ENCODE data around the gene RAD17.
"Not testable (repeated sequence)": the region's sequence is repeated elsewhere in the genome, so short reads cannot be mapped to it uniquely, and the experiment has no call there.

DNA sequence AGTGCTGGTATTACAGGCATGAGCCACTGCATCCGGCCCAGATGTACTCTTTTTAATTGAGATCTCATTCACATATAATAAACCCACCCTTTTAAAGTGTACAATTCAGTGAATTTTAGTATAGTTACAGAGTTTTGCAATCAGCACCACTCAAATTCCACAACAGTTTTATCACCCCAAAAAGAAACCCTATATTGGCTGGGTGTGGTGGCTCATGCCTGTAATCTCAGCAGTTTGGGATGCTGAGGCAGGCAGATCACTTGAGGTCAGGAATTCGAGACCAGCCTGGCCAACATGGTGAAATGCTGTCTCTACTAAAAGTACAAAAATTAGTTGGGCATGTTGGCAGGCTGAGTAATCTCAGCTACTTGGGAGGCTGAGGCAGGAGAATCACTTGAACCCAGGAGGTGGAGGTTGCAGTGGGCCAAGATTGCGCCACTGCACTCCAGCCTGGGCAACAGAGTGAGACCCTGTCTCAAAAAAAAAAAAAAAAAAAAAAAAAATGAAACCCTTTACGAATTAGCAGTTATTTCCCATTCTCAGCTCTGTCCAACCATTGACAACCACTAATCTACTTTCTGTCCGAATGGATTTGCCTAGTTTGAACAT is 65.8 kb downstream of the RAD17 start:
- TF ChIP-seq, protein P1, sequence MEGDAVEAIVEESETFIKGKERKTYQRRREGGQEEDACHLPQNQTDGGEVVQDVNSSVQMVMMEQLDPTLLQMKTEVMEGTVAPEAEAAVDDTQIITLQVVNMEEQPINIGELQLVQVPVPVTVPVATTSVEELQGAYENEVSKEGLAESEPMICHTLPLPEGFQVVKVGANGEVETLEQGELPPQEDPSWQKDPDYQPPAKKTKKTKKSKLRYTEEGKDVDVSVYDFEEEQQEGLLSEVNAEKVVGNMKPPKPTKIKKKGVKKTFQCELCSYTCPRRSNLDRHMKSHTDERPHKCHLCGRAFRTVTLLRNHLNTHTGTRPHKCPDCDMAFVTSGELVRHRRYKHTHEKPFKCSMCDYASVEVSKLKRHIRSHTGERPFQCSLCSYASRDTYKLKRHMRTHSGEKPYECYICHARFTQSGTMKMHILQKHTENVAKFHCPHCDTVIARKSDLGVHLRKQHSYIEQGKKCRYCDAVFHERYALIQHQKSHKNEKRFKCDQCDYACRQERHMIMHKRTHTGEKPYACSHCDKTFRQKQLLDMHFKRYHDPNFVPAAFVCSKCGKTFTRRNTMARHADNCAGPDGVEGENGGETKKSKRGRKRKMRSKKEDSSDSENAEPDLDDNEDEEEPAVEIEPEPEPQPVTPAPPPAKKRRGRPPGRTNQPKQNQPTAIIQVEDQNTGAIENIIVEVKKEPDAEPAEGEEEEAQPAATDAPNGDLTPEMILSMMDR (IDR thresholded peaks at IDR 0.05), result not testable (repeated sequence)
- not testable (repeated sequence) for TF ChIP-seq POLR2A (IDR thresholded peaks at IDR 0.05)

Measured in esophagus squamous epithelium (tissue), 4 donors.